Nucleus accumbens (tissue), 56 donors: ENCODE data around the gene RRP9.
"Not testable (repeated sequence)": the region's sequence is repeated elsewhere in the genome, so short reads cannot be mapped to it uniquely, and the experiment has no call there.

Source experiments
- DNase-seq, 56 donors: peaks; one replicate each; lab custom pipeline; 2025; lab: John Stamatoyannopoulos, UW

The RRP9 gene

DNA sequence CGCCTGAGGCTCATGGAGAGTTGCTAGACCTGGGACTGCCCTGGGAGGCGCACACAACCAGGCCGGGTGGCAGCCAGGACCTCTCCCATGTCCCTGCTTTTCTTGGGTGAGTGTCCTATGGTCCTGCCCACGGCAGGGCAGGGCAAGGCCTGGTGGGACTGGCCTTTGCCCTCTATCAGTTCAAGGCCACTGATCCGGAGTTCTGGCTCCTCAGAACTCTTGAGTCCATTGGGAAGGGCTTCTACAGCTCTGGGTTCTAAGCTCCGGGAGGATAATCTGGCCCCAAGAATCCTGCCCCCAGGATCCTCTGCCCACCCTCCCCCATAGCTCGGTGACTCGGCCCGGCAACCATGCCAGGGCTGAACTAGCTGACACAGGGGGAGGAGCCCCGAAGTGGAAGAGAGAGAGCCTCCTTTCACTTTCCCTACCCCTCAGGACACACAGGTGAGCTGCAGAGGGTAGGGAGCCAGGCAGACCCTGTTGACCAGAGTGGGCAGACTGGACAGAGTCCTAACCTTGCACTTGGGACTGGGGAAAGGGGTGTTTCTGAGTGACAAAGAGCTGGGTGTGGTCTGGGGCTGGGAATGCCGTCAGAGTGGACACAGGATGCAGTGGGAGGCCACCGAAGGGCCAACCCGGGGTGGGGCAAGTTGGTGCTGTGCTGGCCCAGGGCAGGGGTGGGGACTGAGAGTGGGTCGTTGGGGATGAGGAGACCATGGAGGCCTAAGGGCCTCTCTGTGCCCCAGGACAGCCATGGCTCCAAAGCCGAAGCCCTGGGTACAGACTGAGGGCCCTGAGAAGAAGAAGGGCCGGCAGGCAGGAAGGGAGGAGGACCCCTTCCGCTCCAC, 1.1 kb upstream of the RRP9 start:
- peak in 1 of 56 donors; percentile 8 for DNase-seq

- DNase-seq, result no peak
Measured at GRCh38 chr3:51941463-51941797, 274 bp downstream of the RRP9 start.

GRCh38 chr3:51940648-51941462, 849 bp downstream of the RRP9 start:
- DNase-seq, result no peak

GRCh38 chr3:51938780-51939425, 2.8 kb downstream of the RRP9 start:
- no peak for DNase-seq

DNA sequence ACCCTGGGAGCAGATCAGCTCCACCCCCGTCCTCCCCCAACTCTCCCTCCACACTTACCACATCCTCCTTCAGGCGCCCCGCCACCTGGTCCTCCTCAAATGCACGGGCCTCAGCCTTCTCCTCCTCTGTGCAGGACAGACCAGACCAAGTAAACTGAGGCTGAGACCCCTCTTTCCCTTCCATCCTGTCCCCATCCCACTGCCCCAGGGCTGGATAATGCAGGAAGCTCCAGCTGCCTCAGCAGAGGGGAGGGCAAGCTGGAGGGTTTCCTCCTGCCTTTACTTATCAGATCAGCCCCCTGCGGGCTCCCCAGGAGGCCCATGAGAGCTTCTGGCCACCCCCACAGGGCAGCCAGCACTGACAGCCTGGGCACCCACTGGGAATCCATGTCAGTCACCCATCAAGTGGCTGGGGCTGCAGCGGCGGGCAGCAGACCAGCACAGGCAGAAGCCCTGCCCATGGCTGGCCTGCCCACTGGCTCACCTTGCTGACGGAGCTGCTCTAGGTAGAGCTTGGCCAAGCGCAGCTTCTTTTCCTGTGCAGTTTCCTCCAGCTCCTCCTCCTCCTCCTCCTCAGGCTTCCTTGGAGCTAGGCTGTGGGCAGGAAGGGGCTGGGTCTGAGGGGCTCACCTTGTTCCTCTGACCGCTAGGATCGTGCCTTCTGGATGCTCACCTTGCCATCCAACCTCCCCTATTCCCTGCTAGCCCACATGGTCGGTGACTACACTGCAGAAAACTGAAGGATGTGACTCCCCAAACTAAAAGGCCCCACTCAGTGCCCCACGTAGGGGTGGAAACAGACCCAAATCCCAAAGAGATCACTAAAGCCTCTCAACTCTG, 3.9 kb downstream of the RRP9 start:
- no peak for DNase-seq

DNA sequence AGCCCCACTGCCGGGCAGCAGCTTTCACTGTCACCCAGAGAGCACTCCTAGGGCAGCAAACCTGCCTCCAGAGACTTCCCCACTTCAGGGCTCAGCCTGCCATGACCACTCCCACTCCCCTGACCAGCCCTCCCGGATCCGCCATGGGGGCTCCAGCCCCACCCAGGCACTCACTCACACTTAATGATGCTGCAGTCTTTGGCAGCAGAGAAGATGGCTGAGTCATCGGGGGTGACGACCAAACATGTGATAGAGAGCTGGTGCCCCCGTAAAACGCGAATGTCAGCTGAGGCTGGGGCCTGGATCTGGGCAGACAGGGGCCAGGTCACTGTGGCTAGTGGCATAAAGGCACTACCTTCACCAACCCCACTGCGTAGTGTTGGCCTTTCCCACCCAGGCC, 4.7 kb downstream of the RRP9 start:
- peak in 2 of 56 donors; percentile 11 to 25 for DNase-seq

DNA sequence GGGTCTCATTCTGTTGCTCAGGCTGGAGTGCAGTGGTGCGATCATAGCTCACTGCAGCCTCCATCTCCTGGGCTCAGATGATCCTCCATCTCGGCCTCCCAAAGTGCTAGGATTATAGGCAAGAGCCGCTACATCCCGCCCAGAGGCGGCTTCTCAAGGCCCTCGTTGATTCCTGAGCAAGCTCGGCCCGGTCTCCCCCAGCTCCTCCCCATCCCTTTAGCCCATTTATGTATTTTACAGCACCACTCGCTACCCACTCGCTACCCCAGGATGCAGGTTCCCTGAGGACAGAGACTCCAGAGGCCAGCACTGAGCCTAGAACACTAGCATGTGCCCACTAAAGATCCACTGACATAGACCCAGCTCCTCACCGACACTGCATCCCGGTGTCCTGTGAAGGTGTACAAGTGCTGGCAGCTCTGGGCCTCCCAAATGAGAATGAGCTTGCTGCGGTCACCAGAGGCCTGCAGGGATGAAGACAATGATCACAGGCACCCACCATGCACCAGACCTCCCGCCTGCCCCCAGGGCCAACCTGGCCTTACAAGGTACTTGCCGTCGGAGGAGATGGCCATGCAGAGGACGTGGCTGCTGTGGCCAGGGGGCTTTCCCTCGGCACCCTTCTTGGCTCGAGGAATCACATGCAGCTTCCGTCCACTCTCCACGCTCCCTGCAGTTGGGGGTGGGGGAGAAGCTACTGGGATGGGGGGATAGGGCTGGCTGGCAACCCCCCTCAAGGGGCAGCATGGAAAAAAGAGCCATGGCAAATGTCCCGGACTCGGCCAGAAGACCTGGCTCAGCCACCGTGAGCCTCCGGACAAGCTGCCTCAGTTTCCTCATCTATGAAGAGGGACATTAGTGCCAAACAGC, 5.6 kb downstream of the RRP9 start:
- no peak for DNase-seq

DNA sequence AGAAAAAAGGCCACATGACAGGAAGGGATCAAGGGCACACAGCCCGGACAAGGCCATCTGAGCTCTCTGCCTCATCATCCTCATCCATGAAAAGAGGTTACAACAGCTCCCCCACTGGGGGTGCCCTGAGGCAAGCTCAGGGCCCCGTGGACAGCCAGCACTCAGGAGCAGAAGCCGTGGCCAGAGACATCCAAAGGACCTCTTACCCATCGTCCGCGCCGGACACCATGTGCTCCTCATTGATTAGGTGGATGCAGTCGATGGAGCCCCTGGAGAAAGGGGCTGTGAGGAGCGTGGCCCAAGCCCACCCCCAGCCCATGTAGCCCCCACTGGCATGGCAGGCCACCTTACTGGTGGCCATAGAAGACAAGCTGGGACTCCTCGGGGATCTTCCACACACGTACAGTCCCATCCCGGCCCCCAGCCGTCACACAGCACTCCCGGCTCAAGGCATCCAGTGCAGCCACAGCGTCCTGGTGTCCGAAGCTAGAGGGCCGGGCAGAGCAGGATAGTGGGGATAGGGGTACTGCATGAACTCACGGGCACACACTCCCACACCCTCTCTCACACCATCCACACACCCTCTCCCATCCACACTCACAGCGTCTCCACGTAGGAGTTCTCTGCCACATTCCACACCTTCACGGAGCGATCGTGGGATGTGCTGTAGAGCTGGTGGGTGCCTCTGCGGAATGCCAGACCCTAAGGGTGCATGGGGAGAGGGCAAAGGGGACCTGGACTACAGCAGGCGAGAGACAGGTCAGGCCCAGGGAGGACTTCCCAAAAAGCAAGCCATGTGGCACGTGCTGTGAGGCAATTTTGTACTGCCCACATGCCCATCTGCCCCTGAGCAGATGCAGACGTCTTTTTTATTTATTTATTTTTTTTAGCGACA, 6.5 kb downstream of the RRP9 start:
- DNase-seq, result no peak

GRCh38 chr3:51934139-51934850, 7.4 kb downstream of the RRP9 start:
- DNase-seq, result no peak

DNA sequence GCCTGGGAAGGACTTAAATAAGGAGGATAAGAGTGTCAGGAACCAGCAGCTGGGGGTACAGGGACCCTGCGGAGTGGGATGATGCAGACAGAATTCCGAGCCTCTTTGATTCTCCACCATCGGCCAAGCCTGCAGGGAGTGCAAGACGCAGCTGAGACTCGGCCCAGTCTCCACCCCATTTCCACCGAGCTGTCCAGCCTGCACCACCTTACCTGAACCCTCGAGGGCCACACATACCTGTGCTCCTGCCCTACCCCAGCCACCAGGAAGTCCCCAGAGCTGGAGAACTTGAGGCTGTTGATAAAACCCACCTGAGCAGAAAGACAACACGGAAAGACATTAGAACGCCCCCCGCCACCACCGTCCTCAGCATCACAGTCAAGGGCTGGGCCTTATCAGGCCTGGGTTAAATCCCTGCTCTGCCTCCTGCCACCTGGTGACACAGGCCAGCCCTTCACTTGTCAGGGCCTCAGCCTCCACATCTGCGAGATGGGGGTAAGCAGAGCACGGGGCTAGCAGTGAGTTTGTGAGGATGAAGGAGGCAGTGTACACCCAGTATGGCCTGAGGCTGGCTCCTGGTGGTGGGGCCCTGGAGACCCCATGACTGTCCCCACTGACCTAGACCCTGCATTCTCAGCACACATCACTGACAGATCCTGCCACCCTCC, 8.1 kb downstream of the RRP9 start:
- no peak for DNase-seq

DNA sequence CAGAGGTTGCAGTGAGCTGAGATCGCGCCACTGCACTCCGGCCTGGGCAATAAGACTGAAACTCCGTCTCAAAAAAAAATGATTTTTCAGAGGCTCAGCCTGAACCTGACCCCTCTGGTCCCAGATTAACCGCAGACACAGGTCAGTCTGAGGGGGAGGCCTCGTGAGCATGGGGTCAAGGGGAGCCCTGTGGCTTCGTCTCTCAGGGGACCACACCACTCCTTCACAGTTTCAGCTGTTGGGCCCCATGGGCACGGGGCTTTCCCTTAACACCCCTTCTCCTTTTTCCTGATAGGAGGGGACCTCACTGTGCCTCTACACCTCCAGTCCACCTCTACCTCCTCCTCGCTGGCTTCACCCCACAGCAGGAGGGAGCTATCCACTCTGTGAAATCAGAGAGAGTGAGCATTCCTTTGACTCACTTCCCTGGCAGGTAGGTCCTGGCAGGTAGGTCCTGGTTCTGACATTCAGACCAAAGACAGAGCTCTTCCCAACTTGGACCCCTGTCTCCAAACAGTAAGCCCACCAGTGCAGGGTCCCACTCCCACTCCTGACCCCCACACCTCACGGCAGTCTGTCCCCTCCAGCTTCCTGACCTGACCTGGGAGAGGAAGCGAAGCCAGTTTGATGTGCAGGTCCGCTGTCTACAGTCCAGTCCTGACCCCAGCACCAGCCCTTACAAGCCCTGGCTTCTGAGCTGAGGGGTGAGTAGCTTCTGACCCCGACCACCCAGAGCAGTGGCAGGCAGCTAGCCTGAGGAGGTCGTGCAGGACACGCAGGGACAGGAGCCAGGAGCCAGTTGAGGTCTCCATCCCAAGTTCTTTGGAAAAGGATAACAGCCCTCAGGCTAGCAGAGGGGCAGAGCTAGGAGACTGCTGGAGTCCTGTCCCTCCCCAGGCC, 9.0 kb downstream of the RRP9 start:
- no peak for DNase-seq

GRCh38 chr3:51931756-51932155, 9.9 kb downstream of the RRP9 start:
- DNase-seq, result no peak

DNA sequence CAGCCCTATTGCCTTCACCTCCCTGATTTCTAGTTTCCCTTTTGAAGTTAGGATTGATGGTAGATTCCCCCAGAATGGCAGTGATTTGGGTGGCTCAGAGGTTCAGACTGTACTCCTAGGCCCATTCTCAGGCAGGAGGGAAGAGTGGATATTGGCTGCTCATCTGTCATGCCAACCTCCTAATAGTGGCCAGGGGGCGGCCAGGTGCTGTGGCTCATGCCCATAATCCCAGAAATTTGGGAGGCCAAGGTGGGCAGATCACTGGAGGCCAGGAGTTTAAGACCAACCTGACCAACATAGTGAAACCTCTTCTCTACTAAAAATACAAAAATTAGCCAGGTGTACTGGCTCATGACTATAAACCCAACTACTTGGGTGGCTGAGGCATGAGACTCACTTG, 11.3 kb downstream of the RRP9 start:
- no peak for DNase-seq

GRCh38 chr3:51929420-51930003, 12.2 kb downstream of the RRP9 start:
- no peak for DNase-seq

- not testable (repeated sequence) for DNase-seq
Measured at GRCh38 chr3:51928981-51929380, 12.7 kb downstream of the RRP9 start.

- DNase-seq, result no peak
Measured at GRCh38 chr3:51928438-51928837, 13.3 kb downstream of the RRP9 start.
